Left renal cortex interstitium (tissue), 4 donors: ENCODE measurements around the gene ACOT13. TPM values are rescaled to one million over a fixed set of nuclear protein-coding genes. Genes with fewer than 3 reads are reported as not detected.
"Not testable (repeated sequence)": the region's sequence is repeated elsewhere in the genome, so short reads cannot be mapped to it uniquely, and the experiment has no call there.

Experiments
- DNase-seq, 4 donors: peaks; one replicate each; pipeline ENCODE4 v3.0.0-alpha.2; 2013; ENCODE audit warnings: low read depth in 4 of 4, low spot score in 2 of 4, missing footprints in 1 of 4
- polyA plus RNA-seq, 4 donors: library from polyadenylated mRNA; unstranded; fragments of 120-200 nt; gene quantifications; one replicate each; pipeline ENCODE4 v1.2.1, GENCODE V29; 2013; ENCODE audit not compliant: insufficient read length in 4 of 4

Gene ACOT13
- polyA plus RNA-seq, 4 donors = 33.5 to 45.4 (median 35.0) TPM

- DNase-seq = peak; percentile 100
Measured at GRCh38 chr6:24720604-24721460, 54.0 kb downstream of the ACOT13 start.

- DNase-seq = peak in 1 of 4 donors; percentile 90
Measured at GRCh38 chr6:24721461-24722215, 54.8 kb downstream of the ACOT13 start.

- DNase-seq = no peak
Measured at GRCh38 chr6:24723270-24723669, 56.4 kb downstream of the ACOT13 start.

- not testable (repeated sequence) for DNase-seq
Measured at GRCh38 chr6:24730653-24731052, 63.8 kb downstream of the ACOT13 start.

GRCh38 chr6:24731456-24732134 is 64.7 kb downstream of the ACOT13 start:
- DNase-seq = not testable (repeated sequence)

- DNase-seq = no peak
Measured at GRCh38 chr6:24734166-24734565, 67.3 kb downstream of the ACOT13 start.

GRCh38 chr6:24734710-24735109 is 67.8 kb downstream of the ACOT13 start:
- DNase-seq = not testable (repeated sequence)

- DNase-seq = no peak
Measured at GRCh38 chr6:24738741-24739140, 71.9 kb downstream of the ACOT13 start.

GRCh38 chr6:24740861-24741260 is 74.0 kb downstream of the ACOT13 start:
- DNase-seq = no peak

GRCh38 chr6:24742216-24742738 is 75.4 kb downstream of the ACOT13 start:
- DNase-seq = no peak

- DNase-seq = no peak
Measured at GRCh38 chr6:24743265-24743943, 76.5 kb downstream of the ACOT13 start.

- DNase-seq = no peak
Measured at GRCh38 chr6:24743944-24744335, 77.1 kb downstream of the ACOT13 start.

GRCh38 chr6:24744911-24745310 is 78.0 kb downstream of the ACOT13 start:
- no peak for DNase-seq

GRCh38 chr6:24749297-24749696 is 82.4 kb downstream of the ACOT13 start:
- no peak for DNase-seq

- DNase-seq = not testable (repeated sequence)
Measured at GRCh38 chr6:24750878-24751277, 84.0 kb downstream of the ACOT13 start.

- DNase-seq = no peak
Measured at GRCh38 chr6:24752503-24752902, 85.6 kb downstream of the ACOT13 start.

GRCh38 chr6:24752917-24753492 is 86.1 kb downstream of the ACOT13 start:
- DNase-seq = no peak

GRCh38 chr6:24753545-24753944 is 86.7 kb downstream of the ACOT13 start:
- no peak for DNase-seq

GRCh38 chr6:24754378-24754777 is 87.5 kb downstream of the ACOT13 start:
- not testable (repeated sequence) for DNase-seq
